B cell (primary cell): ENCODE results near the gene DNAJB5. TPM values are rescaled to one million over a fixed set of nuclear protein-coding genes. Genes with fewer than 3 reads are reported as not detected.

Experiments
- ATAC-seq: fragments of 200-7000 bp; cut with Tn5 transposase; one replicate; pipeline ENCODE4 v1.10.0; 2021; ENCODE audit warnings: low read depth, mild to moderate bottlenecking, moderate number of reproducible peaks, moderate library complexity
- CTCF ChIA-PET: fragments of 350-600 bp; sonication (Branson Sonifier 250); formaldehyde crosslinking; loops from one replicate; lab custom pipeline; 2021; ENCODE audit warnings: antibody characterized with exemption, inconsistent platforms; lab: Charles Lee
- POLR2A ChIA-PET: fragments of 350-600 bp; sonication (Branson Sonifier 250); formaldehyde crosslinking; loops from one replicate; lab custom pipeline; 2021; ENCODE audit warnings: antibody characterized with exemption; lab: Charles Lee
- DNase-seq: peaks from one replicate; pipeline ENCODE4 v3.0.0; 2013
- H2AFZ ChIP-seq: 2 replicates; pipeline ENCODE4 v1.6.1; 2012; ENCODE audit warnings: mild to moderate bottlenecking, low read depth, low read length; ENCODE audit not compliant: insufficient read depth, poor library complexity, severe bottlenecking
- H3K27ac ChIP-seq, 2 donors: 1 replicate in 1 of 2; 2 replicates in 1 of 2; pipeline ENCODE4 v1.5.1; 2012 to 2013; ENCODE audit warnings: low read length in 2 of 2, mild to moderate bottlenecking in 2 of 2, moderate library complexity in 1 of 2
- H3K27me3 ChIP-seq, 4 experiments: fragments of 200-600 bp in 1 of 4; sonication (generic) in 1 of 4; replicated peaks in 1 of 4; 1 replicate in 2 of 4; 2 replicates in 2 of 4; pipeline versions ENCODE4 v1.6.1 to v1.7.0; 2013 to 2016; ENCODE audit warnings: low read length in 3 of 4, mild to moderate bottlenecking in 2 of 4, mixed read lengths in 1 of 4, moderate library complexity in 1 of 4; ENCODE audit not compliant: insufficient read depth in 4 of 4, control insufficient read depth in 3 of 4; ENCODE audit errors: control extremely low read depth in 1 of 4
- H3K36me3 ChIP-seq, 2 experiments: replicated peaks in 1 of 2; 1 replicate in 1 of 2; 2 replicates in 1 of 2; pipeline versions ENCODE4 v1.6.1 to v1.7.1; 2013; ENCODE audit warnings: low read length in 1 of 2; ENCODE audit not compliant: insufficient read depth in 2 of 2, control insufficient read depth in 1 of 2; ENCODE audit errors: control extremely low read depth in 1 of 2, extremely low read depth in 1 of 2
- H3K4me1 ChIP-seq, 2 donors: fragments of 200-600 bp in 1 of 2; sonication (generic) in 1 of 2; 1 replicate in 1 of 2; 2 replicates in 1 of 2; pipeline versions ENCODE4 v1.5.1 to v1.6.1; 2013 to 2017; ENCODE audit warnings: low read length in 2 of 2; ENCODE audit not compliant: control insufficient read depth in 2 of 2, insufficient read depth in 2 of 2
- H3K4me2 ChIP-seq: replicated peaks from 2 replicates; pipeline ENCODE3; 2012; ENCODE audit warnings: mild to moderate bottlenecking, low read depth, low read length; ENCODE audit not compliant: poor library complexity, severe bottlenecking
- H3K4me3 ChIP-seq, 5 experiments: fragments of 200-600 bp in 1 of 5; sonication (generic) in 1 of 5; 1 replicate in 3 of 5; 2 replicates in 2 of 5; pipeline versions ENCODE4 v1.5.1 to v1.7.0; 2011 to 2016; ENCODE audit warnings: low read length in 4 of 5, mild to moderate bottlenecking in 4 of 5, low read depth in 2 of 5, control low read depth in 1 of 5, moderate library complexity in 1 of 5; ENCODE audit not compliant: insufficient read depth in 1 of 5; ENCODE audit errors: control extremely low read depth in 1 of 5, extremely low read depth in 1 of 5
- H3K79me2 ChIP-seq: fragments of 200-600 bp; sonication (generic); one replicate; pipeline ENCODE4 v1.6.0; 2016; ENCODE audit warnings: low read length; ENCODE audit not compliant: control insufficient read depth, insufficient read depth
- H3K9ac ChIP-seq: fragments of 200-600 bp; sonication (generic); 2 replicates; pipeline ENCODE4 v1.6.1; 2017; ENCODE audit warnings: mild to moderate bottlenecking, low read length, moderate library complexity
- H3K9me3 ChIP-seq, 3 donors: one replicate each; pipeline versions ENCODE4 v1.6.1 to v1.7.1; 2013; ENCODE audit warnings: low read length in 2 of 3; ENCODE audit not compliant: control insufficient read depth in 2 of 3, insufficient read depth in 1 of 3; ENCODE audit errors: control extremely low read depth in 1 of 3
- H4K20me1 ChIP-seq: 2 replicates; pipeline ENCODE4 v1.6.0; 2012; ENCODE audit warnings: mild to moderate bottlenecking, low read length; ENCODE audit not compliant: insufficient read depth, control insufficient read depth, poor library complexity, severe bottlenecking
- H3K27ac Mint-ChIP-seq: one replicate; pipeline ENCODE4 v1.8.0; 2021; ENCODE audit warnings: mixed read lengths
- H3K27me3 Mint-ChIP-seq: one replicate; pipeline ENCODE4 v1.8.0; 2021; ENCODE audit warnings: mixed read lengths
- H3K4me1 Mint-ChIP-seq: one replicate; pipeline ENCODE4 v1.8.0; 2021; ENCODE audit warnings: mixed read lengths
- H3K4me3 Mint-ChIP-seq: one replicate; pipeline ENCODE4 v1.8.0; 2021; ENCODE audit warnings: mixed read lengths
- H3K9me3 Mint-ChIP-seq: one replicate; pipeline ENCODE4 v1.8.0; 2022; ENCODE audit warnings: mixed read lengths; ENCODE audit not compliant: insufficient read depth
- CTCF ChIP-seq: fragments of 200-600 bp; IDR thresholded peaks from one replicate; pipeline ENCODE4 v1.8.0; 2022; ENCODE audit warnings: antibody characterized with exemption, mild to moderate bottlenecking
- EZH2 ChIP-seq: IDR thresholded peaks from 2 replicates; pipeline ENCODE4 v1.6.1; 2012; ENCODE audit warnings: borderline replicate concordance, low read depth, mild to moderate bottlenecking, moderate library complexity, low read length; ENCODE audit not compliant: insufficient read depth, poor library complexity, severe bottlenecking
- WGBS: methylation state at CpG from one replicate; pipeline ENCODE4 v1.1.5; 2013; ENCODE audit warnings: missing lambda C conversion rate; ENCODE audit not compliant: insufficient coverage; 5-methylcytosine and 5-hydroxymethylcytosine counted together
- intact Hi-C: fragments of 100-400 bp; cut with micrococcal nuclease; formaldehyde crosslinking; loops from one replicate; pipeline ENCODE4 v1.10.0; 2022
- polyA plus RNA-seq: library from polyadenylated mRNA; depleted of rRNA; stranded (reverse); fragments of >200 nt; gene quantifications from 2 replicates; pipeline ENCODE4 v1.2.3, GENCODE V29; 2012
- total RNA-seq, 2 donors: library from RNA; stranded (reverse); fragments of 120-200 nt in 1 of 2; gene quantifications; 1 replicate in 1 of 2; 2 replicates in 1 of 2; pipeline versions ENCODE4 v1.2.3 to v1.2.4, GENCODE V29; 2013 to 2022

DNAJB5 gene
- total and polyA plus RNA-seq, 2 donors (not counting 1 experiment from before 2014, with no cell fraction given), result 0.94 to 2.4 TPM

GRCh38 chr9:35033101-35033500 is 43.6 kb downstream of the DNAJB5 start:
- H3K4me1 ChIP-seq, result peaks cover 3 to 5% of the 10 kb centered on the region in 2 donors
- ChIA-PET CTCF (interaction anchor here (1.4 to 2.0 kb wide), 2 partner anchors 18 to 134 kb away, joined by 7 to 8 read pairs; no protein-coding TSS in a partner anchor), POLR2A (no interaction called here)
- Mint-ChIP-seq H3K9me3 (no peaks in the 10 kb centered on the region), H3K4me1 (peaks cover 8% of the 10 kb centered on the region), H3K27ac (no peak overlapping the region), H3K27me3 (no peaks in the 10 kb centered on the region), H3K4me3 (no peak overlapping the region)
- no peaks in the 10 kb centered on the region for H3K9me3 ChIP-seq
- H4K20me1 ChIP-seq, result no peaks in the 10 kb centered on the region
- H3K4me3 ChIP-seq, result no peak overlapping the region
- DNase-seq, result no peak
- H3K36me3 ChIP-seq, result peaks cover 0 to 2% of the 10 kb centered on the region in 2 experiments
- no peak for ATAC-seq
- H3K4me2 ChIP-seq, result no peak overlapping the region
- intact Hi-C loops, result no loop called here
- H3K9ac ChIP-seq, result no peak overlapping the region
- H3K27me3 ChIP-seq, result no peaks in the 10 kb centered on the region
- TF ChIP-seq EZH2 (no peak), CTCF (no peak)
- no peak overlapping the region for H2AFZ ChIP-seq
- no peak overlapping the region for H3K27ac ChIP-seq
- no peaks in the 10 kb centered on the region for H3K79me2 ChIP-seq
- 95% methylated on average over 2 of the region's 2 CpGs for WGBS

GRCh38 chr9:35035851-35036701 is 46.5 kb downstream of the DNAJB5 start:
- Histone ChIP-seq H3K4me1 (peaks cover 3 to 5% of the 10 kb centered on the region in 2 donors), H3K9ac (peak overlapping the region; percentile 44), H3K27me3 (no peaks in the 10 kb centered on the region), H3K27ac (no peak overlapping the region), H2AFZ (peak overlapping the region; percentile 55), H3K36me3 (no peaks in the 10 kb centered on the region), H3K4me3 (peak overlapping the region in 3 of 5 experiments; percentile 5 to 39 (median 10)), H4K20me1 (no peaks in the 10 kb centered on the region), H3K4me2 (peak overlapping the region; percentile 61), H3K9me3 (no peaks in the 10 kb centered on the region), H3K79me2 (no peaks in the 10 kb centered on the region)
- intact Hi-C loops, result no loop called here
- no peaks in the 10 kb centered on the region for H3K27me3 Mint-ChIP-seq
- H3K4me1 Mint-ChIP-seq, result peaks cover 8% of the 10 kb centered on the region
- peak; percentile 25 for DNase-seq
- peak overlapping the region; percentile 68 for H3K4me3 Mint-ChIP-seq
- POLR2A ChIA-PET, result no interaction called here
- no peaks in the 10 kb centered on the region for H3K9me3 Mint-ChIP-seq
- TF ChIP-seq CTCF (no peak), EZH2 (no peak)
- WGBS, result 68% methylated on average over 48 of the region's 48 CpGs
- no peak overlapping the region for H3K27ac Mint-ChIP-seq
- no peak for ATAC-seq
- CTCF ChIA-PET, result interaction anchor here (0.6 to 0.7 kb wide), 3 partner anchors 10 to 1372 kb away, joined by 3 to 4 read pairs (median 3); no protein-coding TSS in a partner anchor
